GM19395 (cell line): ENCODE results near the gene CACNA1G.

Source experiments
- ATAC-seq: cut with Tn5 transposase; IDR thresholded peaks from one replicate; pipeline ENCODE4 v1.9.1; 2021; ENCODE audit warnings: mild to moderate bottlenecking, moderate library complexity; ENCODE audit not compliant: unreplicated experiment

Gene CACNA1G

GRCh38 chr17:50609380-50610074 is 49.0 kb downstream of the CACNA1G start:
- no peak for ATAC-seq

- ATAC-seq = no peak
These were observed 51.1 kb downstream of the CACNA1G start for GRCh38 chr17:50611634-50612033.

GRCh38 chr17:50612281-50612680 is 51.8 kb downstream of the CACNA1G start:
- ATAC-seq = no peak

- ATAC-seq = no peak
These were observed 52.8 kb downstream of the CACNA1G start for GRCh38 chr17:50613007-50613992.

- no peak for ATAC-seq
These were observed 54.0 kb downstream of the CACNA1G start for GRCh38 chr17:50614471-50615051.

- ATAC-seq = no peak
These were observed 55.3 kb downstream of the CACNA1G start for GRCh38 chr17:50615828-50616227.

- no peak for ATAC-seq
These were observed 57.8 kb downstream of the CACNA1G start for GRCh38 chr17:50618300-50618699.

- no peak for ATAC-seq
These were observed 58.4 kb downstream of the CACNA1G start for GRCh38 chr17:50618941-50619340.

- ATAC-seq = no peak
These were observed 59.0 kb downstream of the CACNA1G start for GRCh38 chr17:50619489-50619888.

- ATAC-seq = no peak
These were observed 59.7 kb downstream of the CACNA1G start for GRCh38 chr17:50620237-50620636.

- no peak for ATAC-seq
These were observed 60.3 kb downstream of the CACNA1G start for GRCh38 chr17:50620858-50621257.

GRCh38 chr17:50621574-50622031 is 61.1 kb downstream of the CACNA1G start:
- no peak for ATAC-seq

- no peak for ATAC-seq
These were observed 63.9 kb downstream of the CACNA1G start for GRCh38 chr17:50624321-50624934.

GRCh38 chr17:50625032-50625871 is 64.7 kb downstream of the CACNA1G start:
- ATAC-seq = no peak

- no peak for ATAC-seq
These were observed 65.6 kb downstream of the CACNA1G start for GRCh38 chr17:50626037-50626574.

- no peak for ATAC-seq
These were observed 66.7 kb downstream of the CACNA1G start for GRCh38 chr17:50627036-50627781.

- no peak for ATAC-seq
These were observed 67.5 kb downstream of the CACNA1G start for GRCh38 chr17:50627782-50628601.

GRCh38 chr17:50629902-50630301 is 69.4 kb downstream of the CACNA1G start:
- ATAC-seq = no peak
